GM18499 (cell line): ENCODE results near the gene WNT9B.

Experiments used
- ATAC-seq: cut with Tn5 transposase; IDR thresholded peaks from one replicate; pipeline ENCODE4 v1.9.1; 2021; ENCODE audit warnings: moderate number of reproducible peaks; ENCODE audit not compliant: insufficient read depth, unreplicated experiment

The WNT9B gene

GRCh38 chr17:46878055-46878454, 26.7 kb downstream of the WNT9B start:
- no peak for ATAC-seq

- no peak for ATAC-seq
Measured at GRCh38 chr17:46879101-46879500, 27.7 kb downstream of the WNT9B start.

- no peak for ATAC-seq
Measured at GRCh38 chr17:46881015-46881414, 29.6 kb downstream of the WNT9B start.

- no peak for ATAC-seq
Measured at GRCh38 chr17:46882666-46883065, 31.3 kb downstream of the WNT9B start.

- no peak for ATAC-seq
Measured at GRCh38 chr17:46883871-46884520, 32.6 kb downstream of the WNT9B start.

GRCh38 chr17:46884552-46884951, 33.2 kb downstream of the WNT9B start:
- ATAC-seq: no peak

- ATAC-seq: no peak
Measured at GRCh38 chr17:46885415-46886309, 34.3 kb downstream of the WNT9B start.

DNA sequence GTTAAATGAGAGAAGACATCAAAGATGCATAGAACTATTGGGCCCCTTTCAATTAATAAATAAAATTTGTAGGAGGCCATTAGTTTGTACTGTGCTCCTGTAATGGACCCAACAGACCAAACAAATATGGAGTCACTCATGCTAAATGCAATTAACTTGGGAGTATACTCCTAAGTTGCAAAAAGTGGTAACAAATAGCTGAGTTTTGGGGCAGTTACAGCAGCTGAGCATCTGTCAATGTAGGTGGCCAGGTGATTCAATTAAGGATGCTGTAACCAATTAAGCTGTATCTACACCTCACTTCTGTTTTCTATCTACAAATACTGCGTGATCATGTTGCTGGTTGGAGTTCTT, 34.9 kb downstream of the WNT9B start:
- ATAC-seq: no peak

DNA sequence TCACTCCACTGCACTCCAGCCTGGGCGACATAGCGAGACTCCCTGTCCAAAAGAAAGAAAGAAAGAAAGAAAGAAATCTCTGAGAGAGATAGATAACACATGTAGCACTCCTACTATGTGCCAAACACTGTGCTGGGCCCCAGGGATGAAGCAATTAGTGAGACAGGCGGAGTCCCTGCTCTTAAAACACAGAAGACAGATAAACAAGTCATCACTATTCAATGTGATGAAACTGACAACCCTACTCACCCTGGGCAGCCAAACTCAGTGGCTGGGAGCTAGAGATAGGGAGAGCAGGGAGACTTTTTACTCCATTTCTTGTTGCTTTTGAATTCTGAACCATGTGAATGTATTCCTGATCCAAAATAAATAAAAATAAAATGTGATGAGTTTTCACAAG, 36.3 kb downstream of the WNT9B start:
- ATAC-seq: no peak

DNA sequence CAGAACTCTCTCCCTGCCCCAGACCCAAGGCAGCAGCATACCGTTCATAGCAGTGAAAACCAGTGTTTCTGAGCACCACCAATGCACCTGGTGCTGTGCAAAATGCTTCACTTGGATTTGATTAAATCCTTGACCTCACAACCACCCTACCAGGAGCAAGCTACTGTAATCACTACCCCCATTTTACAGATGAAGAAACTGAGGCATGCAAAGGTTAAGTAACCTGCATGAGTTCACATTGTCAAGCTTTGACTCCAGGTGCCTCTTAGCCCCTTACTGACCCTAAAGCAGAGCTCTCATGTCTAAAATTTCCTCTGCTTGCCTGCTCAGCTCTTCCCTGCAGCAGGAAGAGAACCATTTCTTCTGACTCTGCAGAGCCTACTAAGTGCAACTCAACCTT, 37.3 kb downstream of the WNT9B start:
- ATAC-seq: no peak

DNA sequence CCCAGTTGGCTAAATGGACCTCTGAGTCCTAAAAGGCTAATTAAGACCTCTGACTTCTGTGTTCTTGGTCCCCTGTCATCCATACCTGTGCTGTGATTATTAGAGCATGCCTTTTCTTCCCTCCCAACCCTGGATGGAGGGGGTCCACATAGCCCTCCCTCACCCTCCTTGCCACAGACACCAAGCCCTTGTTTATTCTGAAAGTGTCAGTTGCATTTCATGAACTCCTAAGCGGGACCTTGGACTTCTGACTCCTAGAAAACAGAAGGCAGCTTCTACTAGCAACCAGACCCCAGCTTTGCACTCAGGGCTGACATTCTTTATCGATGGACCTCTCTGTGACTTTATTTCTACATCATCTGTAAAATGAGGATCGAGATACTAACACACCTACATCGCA, 38.1 kb downstream of the WNT9B start:
- ATAC-seq: no peak

GRCh38 chr17:46889992-46890564, 38.7 kb downstream of the WNT9B start:
- no peak for ATAC-seq

GRCh38 chr17:46890638-46891037, 39.3 kb downstream of the WNT9B start:
- no peak for ATAC-seq

DNA sequence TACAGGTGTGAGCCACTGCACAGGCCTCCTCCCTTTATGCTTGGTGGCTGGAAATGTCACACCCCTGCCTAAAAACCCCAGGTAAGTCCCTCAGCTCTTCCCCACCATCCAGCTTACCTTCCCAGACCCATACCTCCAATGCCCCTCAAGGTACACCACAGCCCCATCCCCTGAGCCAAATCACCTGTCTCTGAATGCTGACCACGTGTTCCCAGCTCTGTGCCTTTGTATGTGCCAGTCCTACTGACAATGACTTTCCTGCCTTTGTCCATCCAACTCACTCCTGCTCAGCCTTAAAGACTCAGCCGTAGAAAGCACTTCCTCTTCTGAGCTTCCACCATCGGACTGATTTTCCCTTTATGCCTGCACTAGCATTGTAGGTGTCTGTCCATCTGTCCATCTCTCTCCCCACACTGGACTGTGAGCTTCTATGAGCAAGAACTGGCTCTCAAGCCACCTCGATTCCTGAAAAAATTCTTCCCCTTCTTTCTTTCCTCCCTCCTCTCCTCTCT, 40.9 kb downstream of the WNT9B start:
- ATAC-seq: no peak

DNA sequence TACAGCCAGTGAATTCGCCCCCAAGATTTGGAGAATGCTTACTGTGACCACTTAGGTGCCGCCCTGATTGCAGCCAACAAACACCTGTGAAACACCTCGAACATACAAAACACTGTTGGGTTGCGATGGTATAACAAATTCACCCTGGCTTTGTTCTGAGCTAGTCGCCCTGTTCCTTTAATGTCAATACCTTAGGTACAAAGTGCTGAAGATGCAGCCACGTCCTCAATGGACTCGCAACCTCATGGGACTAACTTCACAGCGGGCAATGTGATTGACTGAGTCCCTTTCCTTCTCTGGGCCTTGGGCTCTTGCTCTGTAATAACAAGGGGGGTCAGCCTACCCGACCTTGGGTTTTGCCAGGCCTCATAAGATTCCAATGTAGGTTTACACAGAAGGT, 42.6 kb downstream of the WNT9B start:
- no peak for ATAC-seq

DNA sequence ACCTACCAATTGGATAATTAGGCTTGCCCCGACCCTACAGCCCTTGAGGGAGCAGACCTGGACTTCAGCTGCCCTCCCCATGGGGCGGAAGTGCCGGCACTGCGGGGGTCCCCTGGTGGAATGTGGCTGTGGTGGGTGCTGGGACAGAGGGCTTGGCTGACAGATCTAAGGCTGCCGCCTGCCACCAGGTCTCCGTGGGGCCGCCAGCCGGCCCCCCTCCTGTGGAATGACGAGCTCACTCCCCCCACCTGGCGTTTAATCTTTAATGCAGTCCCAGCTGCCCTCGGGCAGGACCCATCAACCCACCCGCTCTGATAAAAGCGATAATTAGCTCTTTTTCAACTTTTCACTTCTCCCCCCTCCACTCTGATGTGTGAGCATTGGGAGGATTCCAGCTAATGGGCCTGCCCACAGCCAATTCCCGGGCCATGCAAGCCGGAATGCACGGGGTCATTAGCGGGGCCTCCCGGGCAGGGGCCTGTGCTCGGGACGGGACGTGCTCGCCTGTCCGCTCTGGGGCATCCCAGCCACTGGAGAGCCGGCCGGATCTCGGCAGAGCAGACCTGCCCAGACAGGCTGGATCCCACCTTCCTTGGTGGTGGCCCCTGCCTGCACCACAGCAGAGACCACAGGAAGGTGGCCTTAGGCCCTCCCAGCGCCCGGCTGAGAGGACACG, 43.2 kb downstream of the WNT9B start:
- no peak for ATAC-seq

- no peak for ATAC-seq
Measured at GRCh38 chr17:46895171-46895570, 43.8 kb downstream of the WNT9B start.

- no peak for ATAC-seq
Measured at GRCh38 chr17:46896991-46897390, 45.6 kb downstream of the WNT9B start.

GRCh38 chr17:46898364-46898763, 47.0 kb downstream of the WNT9B start:
- no peak for ATAC-seq

- ATAC-seq: no peak
Measured at GRCh38 chr17:46898860-46899259, 47.5 kb downstream of the WNT9B start.

GRCh38 chr17:46901291-46901690, 49.9 kb downstream of the WNT9B start:
- no peak for ATAC-seq
